DOHH2 (cell line): ENCODE data around the gene LACTB.

Experiments used
- H3F3A ChIP-seq: fragments of 200-600 bp; sonication (generic), shearing (Covaris generic); 2 replicates; pipeline ENCODE4 v1.6.0; 2016; ENCODE audit warnings: antibody characterized with exemption, mild to moderate bottlenecking; ENCODE audit not compliant: control insufficient read depth, insufficient read depth
- H3K27ac ChIP-seq: fragments of 200-600 bp; sonication (generic); 2 replicates; pipeline ENCODE4 v1.5.1; 2014; ENCODE audit warnings: low read depth, mild to moderate bottlenecking, low read length, moderate library complexity
- H3K27me3 ChIP-seq: fragments of 200-600 bp; sonication (generic); 2 replicates; pipeline ENCODE4 v1.6.1; 2014; ENCODE audit warnings: mild to moderate bottlenecking, low read length, mixed read lengths; ENCODE audit not compliant: control insufficient read depth
- H3K36me3 ChIP-seq: fragments of 200-600 bp; sonication (generic); 2 replicates; pipeline ENCODE4 v1.6.1; 2014; ENCODE audit warnings: mild to moderate bottlenecking, low read length, moderate library complexity, mixed read lengths; ENCODE audit not compliant: control insufficient read depth
- H3K4me1 ChIP-seq: fragments of 200-600 bp; sonication (generic); 2 replicates; pipeline ENCODE4 v1.6.1; 2014; ENCODE audit warnings: mild to moderate bottlenecking, low read length, mixed read lengths; ENCODE audit not compliant: control insufficient read depth
- H3K4me2 ChIP-seq: fragments of 200-600 bp; sonication (generic); 2 replicates; pipeline ENCODE4 v1.6.0; 2014; ENCODE audit warnings: mild to moderate bottlenecking, low read length, moderate library complexity
- H3K4me3 ChIP-seq: fragments of 200-600 bp; sonication (generic); 2 replicates; pipeline ENCODE4 v1.5.1; 2014; ENCODE audit warnings: mild to moderate bottlenecking, low read length, mixed read lengths
- H3K79me2 ChIP-seq: fragments of 200-600 bp; sonication (generic); 2 replicates; pipeline ENCODE4 v1.6.1; 2014; ENCODE audit warnings: mild to moderate bottlenecking, low read length, mixed read lengths; ENCODE audit not compliant: control insufficient read depth
- H3K9me2 ChIP-seq: fragments of 200-600 bp; sonication (generic); replicated peaks from 2 replicates; pipeline ENCODE4 v1.6.1; 2014; ENCODE audit warnings: mild to moderate bottlenecking, low read length, mixed read lengths; ENCODE audit not compliant: control insufficient read depth
- H3K9me3 ChIP-seq: fragments of 200-600 bp; sonication (generic); 2 replicates; pipeline ENCODE4 v1.6.1; 2014; ENCODE audit warnings: antibody characterized with exemption, low read length, mixed read lengths; ENCODE audit not compliant: control insufficient read depth, insufficient read depth
- H4K20me1 ChIP-seq: fragments of 200-600 bp; sonication (generic); 2 replicates; pipeline ENCODE4 v1.6.0; 2014; ENCODE audit warnings: low read depth, mild to moderate bottlenecking, antibody characterized with exemption, low read length, moderate library complexity; ENCODE audit not compliant: control insufficient read depth, insufficient read depth
- EZH2phosphoT487 ChIP-seq: fragments of 200-600 bp; sonication (generic); IDR thresholded peaks from 2 replicates; pipeline ENCODE4 v1.6.1; 2017; ENCODE audit warnings: borderline replicate concordance, mild to moderate bottlenecking, antibody characterized with exemption, low read length, moderate library complexity, mixed read lengths
- TF ChIP-seq, protein P1 (sequence below): fragments of 200-600 bp; sonication (generic); IDR thresholded peaks from one replicate; pipeline ENCODE4 v1.5.1; 2014; ENCODE audit warnings: antibody characterized with exemption, mild to moderate bottlenecking, low read depth, low read length; ENCODE audit not compliant: poor library complexity, severe bottlenecking

Gene LACTB

GRCh38 chr15:63172376-63172775 is 50.7 kb downstream of the LACTB start:
- no peak overlapping the region for H3K4me2 ChIP-seq
- H3K79me2 ChIP-seq = no peaks in the 10 kb centered on the region

DNA sequence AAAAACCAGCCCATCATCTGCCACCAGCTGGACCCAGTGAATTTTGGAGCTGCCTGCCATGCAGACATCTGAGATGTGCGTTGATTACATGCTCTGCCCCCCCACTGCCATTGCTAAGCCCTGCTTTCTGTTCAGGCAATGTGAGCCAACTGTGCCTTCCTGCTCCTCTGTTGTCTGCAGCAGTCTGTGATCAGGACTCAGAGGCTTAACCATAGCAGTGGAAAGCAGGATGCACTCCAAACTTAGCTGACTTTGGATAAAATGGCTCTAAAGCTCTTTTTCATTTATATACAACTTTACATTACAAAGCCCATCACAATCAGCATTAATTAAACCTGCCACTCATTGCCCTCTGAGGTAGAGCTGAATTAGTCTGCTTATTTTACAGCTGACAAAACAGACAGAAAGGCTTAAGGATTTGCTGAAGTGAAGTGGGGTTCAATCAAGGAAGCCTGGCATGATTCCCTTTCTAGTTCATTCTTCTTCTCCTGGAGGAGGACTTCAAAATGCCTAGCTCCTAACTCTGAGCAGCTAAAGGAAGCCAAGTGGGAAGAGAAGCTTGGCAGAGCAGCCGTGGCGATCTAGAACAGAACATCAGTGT is 51.3 kb downstream of the LACTB start:
- no peaks in the 10 kb centered on the region for H3K9me2 ChIP-seq
- no peaks in the 10 kb centered on the region for H3K27me3 ChIP-seq
- no peak overlapping the region for H3K27ac ChIP-seq
- H3K36me3 ChIP-seq = no peaks in the 10 kb centered on the region
- H4K20me1 ChIP-seq = no peaks in the 10 kb centered on the region
- no peak for TF ChIP-seq EZH2phosphoT487
- TF ChIP-seq, protein P1, sequence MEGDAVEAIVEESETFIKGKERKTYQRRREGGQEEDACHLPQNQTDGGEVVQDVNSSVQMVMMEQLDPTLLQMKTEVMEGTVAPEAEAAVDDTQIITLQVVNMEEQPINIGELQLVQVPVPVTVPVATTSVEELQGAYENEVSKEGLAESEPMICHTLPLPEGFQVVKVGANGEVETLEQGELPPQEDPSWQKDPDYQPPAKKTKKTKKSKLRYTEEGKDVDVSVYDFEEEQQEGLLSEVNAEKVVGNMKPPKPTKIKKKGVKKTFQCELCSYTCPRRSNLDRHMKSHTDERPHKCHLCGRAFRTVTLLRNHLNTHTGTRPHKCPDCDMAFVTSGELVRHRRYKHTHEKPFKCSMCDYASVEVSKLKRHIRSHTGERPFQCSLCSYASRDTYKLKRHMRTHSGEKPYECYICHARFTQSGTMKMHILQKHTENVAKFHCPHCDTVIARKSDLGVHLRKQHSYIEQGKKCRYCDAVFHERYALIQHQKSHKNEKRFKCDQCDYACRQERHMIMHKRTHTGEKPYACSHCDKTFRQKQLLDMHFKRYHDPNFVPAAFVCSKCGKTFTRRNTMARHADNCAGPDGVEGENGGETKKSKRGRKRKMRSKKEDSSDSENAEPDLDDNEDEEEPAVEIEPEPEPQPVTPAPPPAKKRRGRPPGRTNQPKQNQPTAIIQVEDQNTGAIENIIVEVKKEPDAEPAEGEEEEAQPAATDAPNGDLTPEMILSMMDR = no peak
- H3K9me3 ChIP-seq = no peaks in the 10 kb centered on the region
- H3F3A ChIP-seq = no peaks in the 10 kb centered on the region
- no peaks in the 10 kb centered on the region for H3K79me2 ChIP-seq
- H3K4me1 ChIP-seq = no peaks in the 10 kb centered on the region
- no peak overlapping the region for H3K4me3 ChIP-seq
- H3K4me2 ChIP-seq = no peak overlapping the region

More at GRCh38 chr15:63172376-63172775, 50.7 kb downstream of the LACTB start:
- Histone ChIP-seq H3K4me1 (no peaks in the 10 kb centered on the region), H3F3A (no peaks in the 10 kb centered on the region), H3K27ac (no peak overlapping the region), H3K27me3 (no peaks in the 10 kb centered on the region), H3K9me3 (no peaks in the 10 kb centered on the region), H3K4me3 (no peak overlapping the region), H4K20me1 (no peaks in the 10 kb centered on the region), H3K9me2 (no peaks in the 10 kb centered on the region), H3K36me3 (no peaks in the 10 kb centered on the region)
- TF ChIP-seq, protein P1 = no peak
- TF ChIP-seq EZH2phosphoT487 = no peak

GRCh38 chr15:63176302-63176701 is 54.6 kb downstream of the LACTB start:
- no peak overlapping the region for H3K4me2 ChIP-seq
- H3F3A ChIP-seq = no peaks in the 10 kb centered on the region
- H3K9me2 ChIP-seq = no peaks in the 10 kb centered on the region
- no peak overlapping the region for H3K4me3 ChIP-seq
- no peaks in the 10 kb centered on the region for H3K79me2 ChIP-seq
- H4K20me1 ChIP-seq = no peaks in the 10 kb centered on the region
- H3K36me3 ChIP-seq = no peaks in the 10 kb centered on the region
- TF ChIP-seq, protein P1 = no peak
- TF ChIP-seq EZH2phosphoT487 = no peak
- H3K4me1 ChIP-seq = no peaks in the 10 kb centered on the region
- H3K27ac ChIP-seq = no peak overlapping the region
- H3K27me3 ChIP-seq = no peaks in the 10 kb centered on the region; the same call in 1 of the 2 replicates
- H3K9me3 ChIP-seq = no peaks in the 10 kb centered on the region
